Aorta (tissue), 5 donors: ENCODE data around the gene MYO3A. TPM values are rescaled to one million over a fixed set of nuclear protein-coding genes. Genes with fewer than 3 reads are reported as not detected.

Source experiments
- ATAC-seq: fragments of 200-7000 bp; cut with Tn5 transposase; one replicate; pipeline ENCODE4 v1.9.1; 2022; ENCODE audit warnings: moderate library complexity; ENCODE audit not compliant: low FRiP score
- DNase-seq, 2 donors: peaks; one replicate each; pipeline ENCODE4 v3.0.0-alpha.2; 2020
- H3K27ac ChIP-seq, 2 donors: one replicate each; pipeline ENCODE4 v1.5.1; 2013; ENCODE audit warnings: low read length in 2 of 2, mild to moderate bottlenecking in 2 of 2, moderate library complexity in 2 of 2, control low read depth in 1 of 2, inconsistent platforms in 1 of 2, low read depth in 1 of 2
- H3K27me3 ChIP-seq, 2 donors: one replicate each; pipeline ENCODE4 v1.6.1; 2013; ENCODE audit warnings: control low read depth in 1 of 2, low read length in 1 of 2, mild to moderate bottlenecking in 1 of 2, moderate library complexity in 1 of 2; ENCODE audit not compliant: insufficient read depth in 2 of 2, control insufficient read depth in 1 of 2
- H3K36me3 ChIP-seq, 2 donors: one replicate each; pipeline ENCODE4 v1.6.1; 2013; ENCODE audit warnings: control low read depth in 1 of 2, low read length in 1 of 2, mild to moderate bottlenecking in 1 of 2; ENCODE audit not compliant: insufficient read depth in 2 of 2, control insufficient read depth in 1 of 2
- H3K4me1 ChIP-seq, 2 donors: one replicate each; pipeline ENCODE4 v1.6.1; 2013; ENCODE audit warnings: low read length in 2 of 2, control low read depth in 1 of 2, mild to moderate bottlenecking in 1 of 2, moderate library complexity in 1 of 2; ENCODE audit not compliant: insufficient read depth in 2 of 2, control insufficient read depth in 1 of 2
- H3K4me3 ChIP-seq, 2 donors: one replicate each; pipeline ENCODE4 v1.5.1; 2013; ENCODE audit warnings: low read length in 2 of 2, control low read depth in 1 of 2, mild to moderate bottlenecking in 1 of 2
- H3K9me3 ChIP-seq: one replicate; pipeline ENCODE4 v1.6.1; 2013; ENCODE audit warnings: mild to moderate bottlenecking, low read length; ENCODE audit not compliant: control insufficient read depth
- WGBS, 2 donors: extraction: QIAGEN DNeasy Blood & Tissue Kit; methylation state at CpG; one replicate each; pipeline ENCODE4 v1.1.7; 2013; 5-methylcytosine and 5-hydroxymethylcytosine counted together
- intact Hi-C, 2 donors: fragments of 100-400 bp; cut with DNase I; formaldehyde crosslinking; loops; one replicate each; pipeline versions ENCODE4 v1.14.2 to v1.15.0; 2022
- polyA plus RNA-seq, 2 donors: library from polyadenylated mRNA; stranded (reverse); fragments of 200-250 nt; gene quantifications; one replicate each; pipeline ENCODE4 v1.2.3, GENCODE V29; 2013
- total RNA-seq, 2 donors: library from RNA; stranded (reverse); fragmentation: NEBNext Ultra II Directional; extraction: Animal tissue kit (Norgen Biotek cat#: 25700); gene quantifications; one replicate each; pipeline ENCODE4 v1.2.1, GENCODE V29; 2021
- donor health status: healthy with polysubstance abuse.
- donor health status: Bipolar disorder and iron deficiency.
- donor health status: DM: no; HTN: no; CAD: no.
- donor health status: DM: no; HTN: no; CAD: no.
- donor health status: DM: yes; HTN: yes; CAD: no.

The MYO3A gene
- total and polyA plus RNA-seq, 4 donors = 0.84 to 5.9 (median 3.5) TPM; not detected in 1

GRCh38 chr10:26254616-26255015, 320.6 kb downstream of the MYO3A start:
- Histone ChIP-seq H3K4me3 (no peak overlapping the region), H3K4me1 (no peaks in the 10 kb centered on the region), H3K36me3 (no peaks in the 10 kb centered on the region), H3K9me3 (peaks cover 1% of the 10 kb centered on the region), H3K27me3 (peaks cover 0 to 2% of the 10 kb centered on the region in 2 donors), H3K27ac (no peak overlapping the region)
- 66 to 70% methylated on average over 7 of the region's 7 CpGs for WGBS, 2 donors
- DNase-seq (no peak), ATAC-seq (no peak)
- intact Hi-C loops = no loop called here

GRCh38 chr10:26259341-26259740, 325.3 kb downstream of the MYO3A start:
- Histone ChIP-seq H3K9me3 (peaks cover under 1% of the 10 kb centered on the region), H3K4me1 (no peaks in the 10 kb centered on the region), H3K4me3 (no peak overlapping the region), H3K27me3 (peaks cover 0 to 2% of the 10 kb centered on the region in 2 donors), H3K36me3 (no peaks in the 10 kb centered on the region), H3K27ac (no peak overlapping the region)
- intact Hi-C loops = no loop called here
- WGBS, 2 donors = 26 to 40% methylated on average over 1 of the region's 1 CpG
- DNase-seq = no peak
- ATAC-seq = no peak
